ENCODE data around the gene NAPSA.

DNA sequence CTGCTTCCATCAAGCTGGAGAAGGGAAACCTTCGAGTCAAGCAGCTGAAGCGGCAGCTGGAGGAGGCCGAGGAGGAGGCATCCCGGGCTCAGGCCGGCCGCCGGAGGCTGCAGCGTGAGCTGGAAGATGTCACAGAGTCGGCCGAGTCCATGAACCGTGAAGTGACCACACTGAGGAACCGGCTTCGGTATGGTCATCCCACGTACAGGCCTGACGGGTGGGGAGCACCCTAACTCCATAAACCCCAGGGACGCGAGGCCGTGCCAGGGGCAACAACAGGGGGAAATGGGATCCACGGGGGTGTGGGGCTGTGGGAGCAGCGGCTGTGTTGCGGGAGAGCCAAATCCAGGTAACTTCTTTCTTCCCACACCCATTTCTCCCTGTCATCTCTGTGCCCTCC, 56.4 kb downstream of the NAPSA start:
- TF ChIP-seq CTCF (IDR thresholded peaks at IDR 0.05; ENCODE audit: extremely low read depth in 1 of 2, insufficient read depth in 1 of 2, low read depth in 1 of 2, low read length in 2 of 2) (no peak), POLR2A (IDR thresholded peaks at IDR 0.05; ENCODE audit: low read depth, low read length) (no peak)

Measured in endothelial cell of umbilical vein (primary cell).